ENCODE data around the gene DPH6.

- TF ChIP-seq, protein P1, sequence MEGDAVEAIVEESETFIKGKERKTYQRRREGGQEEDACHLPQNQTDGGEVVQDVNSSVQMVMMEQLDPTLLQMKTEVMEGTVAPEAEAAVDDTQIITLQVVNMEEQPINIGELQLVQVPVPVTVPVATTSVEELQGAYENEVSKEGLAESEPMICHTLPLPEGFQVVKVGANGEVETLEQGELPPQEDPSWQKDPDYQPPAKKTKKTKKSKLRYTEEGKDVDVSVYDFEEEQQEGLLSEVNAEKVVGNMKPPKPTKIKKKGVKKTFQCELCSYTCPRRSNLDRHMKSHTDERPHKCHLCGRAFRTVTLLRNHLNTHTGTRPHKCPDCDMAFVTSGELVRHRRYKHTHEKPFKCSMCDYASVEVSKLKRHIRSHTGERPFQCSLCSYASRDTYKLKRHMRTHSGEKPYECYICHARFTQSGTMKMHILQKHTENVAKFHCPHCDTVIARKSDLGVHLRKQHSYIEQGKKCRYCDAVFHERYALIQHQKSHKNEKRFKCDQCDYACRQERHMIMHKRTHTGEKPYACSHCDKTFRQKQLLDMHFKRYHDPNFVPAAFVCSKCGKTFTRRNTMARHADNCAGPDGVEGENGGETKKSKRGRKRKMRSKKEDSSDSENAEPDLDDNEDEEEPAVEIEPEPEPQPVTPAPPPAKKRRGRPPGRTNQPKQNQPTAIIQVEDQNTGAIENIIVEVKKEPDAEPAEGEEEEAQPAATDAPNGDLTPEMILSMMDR (conservative IDR thresholded peaks at IDR 0.05): no peak
- TF ChIP-seq ZFX (IDR thresholded peaks at IDR 0.05): no peak
These were observed 196.0 kb downstream of the DPH6 start for GRCh38 chr15:35349916-35350315.
